IMR-90 (cell line): ENCODE data around the gene TAF1A. TPM values are rescaled to one million over a fixed set of nuclear protein-coding genes. Genes with fewer than 3 reads are reported as not detected.

Experiments used
- ATAC-seq: fragments of 200-7000 bp; cut with Tn5 transposase; 2 replicates; pipeline ENCODE4 v1.9.1; 2020; ENCODE audit warnings: low read depth, mild to moderate bottlenecking, moderate library complexity
- BruUV-seq: library from RNA; stranded (reverse); fragments of 400-500 nt; replicated peaks from 2 replicates; lab custom pipeline; 2021; lab: Mats Ljungman, UMichigan
- CTCF ChIA-PET: fragments of 300-600 bp; formaldehyde crosslinking; extraction: SDS; loops from one replicate; lab custom pipeline; 2021; ENCODE audit warnings: antibody characterized with exemption; lab: Yijun Ruan, JAX
- POLR2A ChIA-PET: fragments of 300-600 bp; sonication (Branson Sonifier 250); formaldehyde crosslinking; loops from one replicate; lab custom pipeline; 2022; ENCODE audit warnings: antibody characterized with exemption; ENCODE audit not compliant: unreplicated experiment; lab: Charles Lee
- DNase-seq: peaks from one replicate; pipeline ENCODE4 v3.0.0; 2013
- H2AFZ ChIP-seq: replicated peaks from 2 replicates; pipeline ENCODE3; 2013; ENCODE audit warnings: low read length, mild to moderate bottlenecking; ENCODE audit not compliant: poor library complexity
- H2AK5ac ChIP-seq: 2 replicates; pipeline ENCODE4 v1.6.1; 2013; ENCODE audit warnings: low read depth, low read length, inconsistent platforms
- H2AK9ac ChIP-seq: replicated peaks from 2 replicates; pipeline ENCODE3; 2013; ENCODE audit warnings: mild to moderate bottlenecking, low read depth, low read length, moderate library complexity; ENCODE audit not compliant: poor library complexity
- H2BK120ac ChIP-seq: 2 replicates; pipeline ENCODE4 v1.6.1; 2013; ENCODE audit warnings: low read depth, low read length, inconsistent platforms
- H2BK15ac ChIP-seq: 3 replicates; pipeline ENCODE4 v1.6.1; 2013; ENCODE audit warnings: low read depth, low read length, inconsistent platforms
- H2BK20ac ChIP-seq: 2 replicates; pipeline ENCODE4 v1.6.1; 2013; ENCODE audit warnings: low read depth, mild to moderate bottlenecking, inconsistent platforms, low read length, moderate library complexity
- H2BK5ac ChIP-seq: 2 replicates; pipeline ENCODE4 v1.6.1; 2013; ENCODE audit warnings: mild to moderate bottlenecking, low read depth, low read length, inconsistent platforms; ENCODE audit not compliant: poor library complexity, severe bottlenecking
- H3K14ac ChIP-seq: replicated peaks from 2 replicates; pipeline ENCODE4 v1.6.1; 2013; ENCODE audit warnings: low read depth, low read length, inconsistent platforms
- H3K18ac ChIP-seq: 2 replicates; pipeline ENCODE4 v1.6.1; 2013; ENCODE audit warnings: low read depth, low read length, control low read depth
- H3K23ac ChIP-seq: 2 replicates; pipeline ENCODE4 v1.6.1; 2013; ENCODE audit warnings: low read depth, low read length, inconsistent platforms
- H3K27ac ChIP-seq: 2 replicates; pipeline ENCODE4 v1.5.1; 2013; ENCODE audit warnings: mild to moderate bottlenecking, control low read depth, low read length; ENCODE audit not compliant: insufficient read depth
- H3K27me3 ChIP-seq: 2 replicates; pipeline ENCODE4 v1.6.1; 2013; ENCODE audit warnings: low read length; ENCODE audit not compliant: control insufficient read depth, insufficient read depth
- H3K36me3 ChIP-seq: 2 replicates; pipeline ENCODE4 v1.6.1; 2013; ENCODE audit warnings: low read length, mixed read lengths; ENCODE audit not compliant: control insufficient read depth, insufficient read depth
- H3K4ac ChIP-seq: 2 replicates; pipeline ENCODE4 v1.6.1; 2013; ENCODE audit warnings: low read depth, low read length, inconsistent platforms
- H3K4me1 ChIP-seq: 2 replicates; pipeline ENCODE4 v1.6.1; 2013; ENCODE audit warnings: low read length, mixed read lengths; ENCODE audit not compliant: control insufficient read depth, insufficient read depth
- H3K4me2 ChIP-seq: 2 replicates; pipeline ENCODE4 v1.6.1; 2013; ENCODE audit warnings: low read depth, mild to moderate bottlenecking, control low read depth, low read length, moderate library complexity
- H3K4me3 ChIP-seq: 2 replicates; pipeline ENCODE4 v1.5.1; 2013; ENCODE audit warnings: low read depth, mild to moderate bottlenecking, control low read depth, low read length, moderate library complexity; ENCODE audit not compliant: insufficient read depth
- H3K56ac ChIP-seq: 2 replicates; pipeline ENCODE4 v1.6.1; 2013; ENCODE audit warnings: low read length, inconsistent platforms; ENCODE audit not compliant: insufficient read depth; ENCODE audit errors: extremely low read depth
- H3K79me1 ChIP-seq, 2 experiments: 2 replicates each; pipeline ENCODE4 v1.6.1; 2013; ENCODE audit warnings: low read length in 2 of 2, inconsistent platforms in 1 of 2, low read depth in 1 of 2
- H3K9ac ChIP-seq: 2 replicates; pipeline ENCODE4 v1.6.1; 2013; ENCODE audit warnings: low read depth, low read length, control low read depth
- H3K9me1 ChIP-seq: 2 replicates; pipeline ENCODE4 v1.6.1; 2013; ENCODE audit warnings: low read length, inconsistent platforms; ENCODE audit not compliant: insufficient read depth
- H3K9me3 ChIP-seq: 2 replicates; pipeline ENCODE4 v1.6.1; 2013; ENCODE audit warnings: low read length; ENCODE audit not compliant: control insufficient read depth, insufficient read depth
- H4K20me1 ChIP-seq: 2 replicates; pipeline ENCODE4 v1.6.1; 2013; ENCODE audit warnings: low read length, inconsistent platforms; ENCODE audit not compliant: insufficient read depth
- H4K5ac ChIP-seq: 2 replicates; pipeline ENCODE4 v1.6.1; 2013; ENCODE audit warnings: mild to moderate bottlenecking, low read depth, low read length, control low read depth
- H4K8ac ChIP-seq, 2 experiments: 2 replicates each; pipeline ENCODE4 v1.6.1; 2013; ENCODE audit warnings: low read depth in 2 of 2, low read length in 2 of 2, control low read depth in 1 of 2, inconsistent platforms in 1 of 2
- H4K91ac ChIP-seq: 2 replicates; pipeline ENCODE4 v1.6.1; 2013; ENCODE audit warnings: low read depth, low read length, inconsistent platforms; ENCODE audit not compliant: insufficient read depth
- BHLHE40 ChIP-seq: fragments of 150-350 bp; IDR thresholded peaks from 2 replicates; pipeline ENCODE4 v1.6.1; 2016; ENCODE audit warnings: mild to moderate bottlenecking, low read depth, low read length
- CEBPB ChIP-seq: IDR thresholded peaks from 2 replicates; pipeline ENCODE4 v1.6.1; 2012; ENCODE audit warnings: low read depth, low read length, improper control_type of control experiment
- CHD1 ChIP-seq: IDR thresholded peaks from 2 replicates; pipeline ENCODE4 v1.6.1; 2012; ENCODE audit warnings: low read depth, low read length, improper control_type of control experiment
- CTCF ChIP-seq: conservative IDR thresholded peaks from 2 replicates; pipeline ENCODE4 v1.5.1; 2012; ENCODE audit warnings: mild to moderate bottlenecking, low read depth, low read length, improper control_type of control experiment
- ELK1 ChIP-seq: fragments of 150-350 bp; IDR thresholded peaks from 2 replicates; pipeline ENCODE4 v1.6.1; 2016; ENCODE audit warnings: low read depth, mild to moderate bottlenecking, low read length, moderate library complexity, borderline replicate concordance
- FOS ChIP-seq: fragments of 150-350 bp; IDR thresholded peaks from 2 replicates; pipeline ENCODE4 v1.6.1; 2016; ENCODE audit warnings: low read depth, low read length
- MAZ ChIP-seq: IDR thresholded peaks from 2 replicates; pipeline ENCODE4 v1.6.1; 2012; ENCODE audit warnings: low read depth, mild to moderate bottlenecking, low read length, improper control_type of control experiment, moderate library complexity, borderline replicate concordance
- NFE2L2 ChIP-seq: fragments of 150-350 bp; IDR thresholded peaks from 2 replicates; pipeline ENCODE4 v1.6.1; 2016; ENCODE audit warnings: low read depth, mild to moderate bottlenecking, low read length
- RAD21 ChIP-seq: IDR thresholded peaks from 2 replicates; pipeline ENCODE4 v1.6.1; 2012; ENCODE audit warnings: low read length, improper control_type of control experiment
- RCOR1 ChIP-seq: IDR thresholded peaks from 2 replicates; pipeline ENCODE4 v1.6.1; 2012; ENCODE audit warnings: mild to moderate bottlenecking, low read length, improper control_type of control experiment; ENCODE audit not compliant: insufficient replicate concordance
- SMC3 ChIP-seq: fragments of 150-350 bp; IDR thresholded peaks from 2 replicates; pipeline ENCODE4 v1.6.1; 2016; ENCODE audit warnings: low read depth, mild to moderate bottlenecking, antibody characterized with exemption, low read length, moderate library complexity
- USF2 ChIP-seq: fragments of 150-350 bp; IDR thresholded peaks from 2 replicates; pipeline ENCODE4 v1.6.1; 2017; ENCODE audit warnings: mild to moderate bottlenecking, antibody characterized with exemption, low read length, low read depth
- WGBS, 2 experiments: methylation state at CpG; one replicate each; pipeline versions ENCODE4 v1.1.5 to v1.1.7; 2013; ENCODE audit warnings: missing lambda C conversion rate in 2 of 2; ENCODE audit not compliant: insufficient read length in 1 of 2; ENCODE audit errors: extremely low coverage in 2 of 2; 5-methylcytosine and 5-hydroxymethylcytosine counted together
- dilution Hi-C: fragments of 300-500 bp; cut with HindIII; formaldehyde crosslinking; loops from one replicate; pipeline ENCODE4 v1.14.3; 2018; ENCODE audit warnings: low sequenced_read_pairs; ENCODE audit not compliant: unreplicated experiment
- in situ Hi-C: fragments of 300-500 bp; cut with MboI; formaldehyde crosslinking; loops from 3 replicates; pipeline ENCODE4 v1.14.3; 2019; ENCODE audit warnings: low sequenced_read_pairs, inconsistent platforms, mixed read lengths
- intact Hi-C: fragments of 100-400 bp; cut with micrococcal nuclease; formaldehyde crosslinking; loops from 2 replicates; pipeline ENCODE4 v1.10.0; 2022
- polyA plus RNA-seq, 3 experiments: library from polyadenylated mRNA; depleted of rRNA; stranded (reverse); fragments of >200 nt; gene quantifications; 2 replicates each; pipeline ENCODE4 v1.2.3, GENCODE V29; 2012; ENCODE audit warnings: low replicate concordance in 1 of 3
- total RNA-seq: library from RNA; depleted of rRNA; stranded (reverse); fragments of >200 nt; gene quantifications from 2 replicates; pipeline ENCODE4 v1.2.3, GENCODE V29; 2012

The TAF1A gene
- total and polyA plus RNA-seq, 2 of the 4 experiments (the other 2 are of a cell fraction): 3.8 to 5.4 TPM

GRCh38 chr1:222634180-222635013 is 44.7 kb upstream of the TAF1A start:
- no peak overlapping the region for H3K4me3 ChIP-seq
- CTCF ChIA-PET: interaction anchor here (0.6 to 1.3 kb wide), 7 partner anchors 9 to 1156 kb away, joined by 3 to 16 read pairs (median 3); no protein-coding TSS in a partner anchor
- H2BK5ac ChIP-seq: no peak overlapping the region
- no peak overlapping the region for H3K18ac ChIP-seq
- H2BK120ac ChIP-seq: no peak overlapping the region
- no peak overlapping the region for H3K4me2 ChIP-seq
- no TSS peak for BruUV-seq
- no peak overlapping the region for H4K91ac ChIP-seq
- H3K9me3 ChIP-seq: no peaks in the 10 kb centered on the region
- WGBS, 2 experiments: 100% methylated on average over 1 of the region's 7 CpGs; no CpG with 5 or more reads in 1 of the 2 experiments
- H4K8ac ChIP-seq: no peak overlapping the region
- peaks cover 20% of the 10 kb centered on the region for H3K36me3 ChIP-seq
- peak overlapping the region; percentile 23; the same call in 1 of the 2 replicates for H3K9ac ChIP-seq
- dilution Hi-C loops (no loop called here), intact Hi-C loops (loop anchor here (1.0 to 5.0 kb wide), 2 partner anchors 169 to 747 kb away; no protein-coding TSS in a partner anchor), in situ Hi-C loops (loop anchor here (5.0 to 25.0 kb wide), 4 partner anchors 167 to 1172 kb away; partner anchors contain the start of gene DUSP10)
- peaks cover 4% of the 10 kb centered on the region for H3K9me1 ChIP-seq
- ATAC-seq (peak; percentile 82), DNase-seq (peak; percentile 90)
- H3K27me3 ChIP-seq: no peaks in the 10 kb centered on the region
- H4K20me1 ChIP-seq: no peaks in the 10 kb centered on the region
- peak overlapping the region; percentile 37; the same call in 1 of the 2 replicates for H4K5ac ChIP-seq
- H2AK9ac ChIP-seq: no peak overlapping the region
- peaks cover 7% of the 10 kb centered on the region; the same call in 1 of the 2 replicates for H3K4me1 ChIP-seq
- H2AFZ ChIP-seq: no peak overlapping the region
- POLR2A ChIA-PET: interaction anchor here (0.6 kb wide), 1 partner anchor 169 kb away, joined by 3 read pairs; no protein-coding TSS in a partner anchor
- H2AK5ac ChIP-seq: no peak overlapping the region
- no peak overlapping the region; the same call in 1 of the 2 replicates for H2BK20ac ChIP-seq
- H3K79me1 ChIP-seq: peaks cover 3 to 4% of the 10 kb centered on the region in 2 experiments; a peak in 1 of 4 replicates
- H3K14ac ChIP-seq: no peak overlapping the region
- no peak overlapping the region for H3K4ac ChIP-seq
- H3K27ac ChIP-seq: no peak overlapping the region
- 0 out of 2 replicates have a peak overlapping the region, but pooled peaks have one; percentile 8 for H3K56ac ChIP-seq
- H2BK15ac ChIP-seq: no peak overlapping the region
- H3K23ac ChIP-seq: no peak overlapping the region
- TF ChIP-seq MAZ: no peak
- no peak for TF ChIP-seq CEBPB
- no peak for TF ChIP-seq USF2
- TF ChIP-seq RAD21: peak; percentile 83
- TF ChIP-seq NFE2L2: no peak
- TF ChIP-seq ELK1: no peak
- TF ChIP-seq CHD1: no peak
- TF ChIP-seq CTCF: peak; percentile 90
- TF ChIP-seq FOS: no peak
- no peak for TF ChIP-seq RCOR1
- no peak for TF ChIP-seq BHLHE40
- peak; percentile 90 for TF ChIP-seq SMC3
